ENCODE results near the gene CTXND2. TPM values are rescaled to one million over a fixed set of nuclear protein-coding genes. Genes with fewer than 3 reads are reported as not detected.
"Not testable (repeated sequence)": the region's sequence is repeated elsewhere in the genome, so short reads cannot be mapped to it uniquely, and the experiment has no call there.

Gene CTXND2
- total RNA-seq, 2 experiments from 2014 or later: not detected

DNA sequence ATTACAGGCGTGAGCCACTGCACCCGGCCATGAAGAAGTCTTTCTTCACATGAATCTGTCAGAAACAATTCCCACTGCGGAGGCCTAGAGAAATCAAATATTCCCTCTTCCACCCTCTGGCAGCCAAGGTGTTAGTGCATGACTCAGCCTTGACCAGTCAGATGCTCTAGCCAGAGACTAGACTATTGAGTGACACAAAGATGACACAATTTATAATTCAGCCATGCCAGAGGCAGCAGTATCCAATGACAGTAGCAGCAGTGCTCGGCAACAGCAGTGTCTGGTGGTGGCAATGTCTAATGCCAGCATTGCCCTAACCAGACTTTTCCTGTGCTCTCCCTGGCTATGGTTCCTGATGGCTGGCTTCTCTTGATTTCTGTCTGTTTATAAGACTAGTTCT, 8.7 kb downstream of the CTXND2 start:
- no peaks in the 10 kb centered on the region for H3K9me3 ChIP-seq (ENCODE audit: control insufficient read depth in 1 of 2, insufficient read depth in 1 of 2, low read length in 2 of 2)
- no peak for DNase-seq
- TF ChIP-seq, protein P1, sequence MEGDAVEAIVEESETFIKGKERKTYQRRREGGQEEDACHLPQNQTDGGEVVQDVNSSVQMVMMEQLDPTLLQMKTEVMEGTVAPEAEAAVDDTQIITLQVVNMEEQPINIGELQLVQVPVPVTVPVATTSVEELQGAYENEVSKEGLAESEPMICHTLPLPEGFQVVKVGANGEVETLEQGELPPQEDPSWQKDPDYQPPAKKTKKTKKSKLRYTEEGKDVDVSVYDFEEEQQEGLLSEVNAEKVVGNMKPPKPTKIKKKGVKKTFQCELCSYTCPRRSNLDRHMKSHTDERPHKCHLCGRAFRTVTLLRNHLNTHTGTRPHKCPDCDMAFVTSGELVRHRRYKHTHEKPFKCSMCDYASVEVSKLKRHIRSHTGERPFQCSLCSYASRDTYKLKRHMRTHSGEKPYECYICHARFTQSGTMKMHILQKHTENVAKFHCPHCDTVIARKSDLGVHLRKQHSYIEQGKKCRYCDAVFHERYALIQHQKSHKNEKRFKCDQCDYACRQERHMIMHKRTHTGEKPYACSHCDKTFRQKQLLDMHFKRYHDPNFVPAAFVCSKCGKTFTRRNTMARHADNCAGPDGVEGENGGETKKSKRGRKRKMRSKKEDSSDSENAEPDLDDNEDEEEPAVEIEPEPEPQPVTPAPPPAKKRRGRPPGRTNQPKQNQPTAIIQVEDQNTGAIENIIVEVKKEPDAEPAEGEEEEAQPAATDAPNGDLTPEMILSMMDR (IDR thresholded peaks at IDR 0.05): no peak
- intact Hi-C loops (cut with DNase I, micrococcal nuclease): no loop called here
- no peak overlapping the region for H3K27ac ChIP-seq (ENCODE audit: low read depth in 1 of 2, low read length in 2 of 2)
- H3K27me3 ChIP-seq (ENCODE audit: control insufficient read depth in 1 of 2, insufficient read depth in 2 of 2, low read length in 2 of 2): no peaks in the 10 kb centered on the region
- no peaks in the 10 kb centered on the region for H3K36me3 ChIP-seq (ENCODE audit: insufficient read depth, low read length)
- no peak overlapping the region for H3K4me3 ChIP-seq (ENCODE audit: low read length)
- Mint-ChIP-seq H3K4me3 (no peak overlapping the region), H3K27me3 (no peaks in the 10 kb centered on the region), H3K36me3 (ENCODE audit: low read depth) (no peaks in the 10 kb centered on the region), H3K27ac (no peak overlapping the region), H3K4me1 (ENCODE audit: low read depth) (peaks cover 10% of the 10 kb centered on the region), H3K9me3 (no peaks in the 10 kb centered on the region)
- no peak for ATAC-seq (ENCODE audit: poor library complexity)
- H3K4me1 ChIP-seq (ENCODE audit: insufficient read depth, low read length): peaks cover under 1% of the 10 kb centered on the region
- POLR2A ChIA-PET: no interaction called here
- CTCF ChIA-PET: no interaction called here

DNA sequence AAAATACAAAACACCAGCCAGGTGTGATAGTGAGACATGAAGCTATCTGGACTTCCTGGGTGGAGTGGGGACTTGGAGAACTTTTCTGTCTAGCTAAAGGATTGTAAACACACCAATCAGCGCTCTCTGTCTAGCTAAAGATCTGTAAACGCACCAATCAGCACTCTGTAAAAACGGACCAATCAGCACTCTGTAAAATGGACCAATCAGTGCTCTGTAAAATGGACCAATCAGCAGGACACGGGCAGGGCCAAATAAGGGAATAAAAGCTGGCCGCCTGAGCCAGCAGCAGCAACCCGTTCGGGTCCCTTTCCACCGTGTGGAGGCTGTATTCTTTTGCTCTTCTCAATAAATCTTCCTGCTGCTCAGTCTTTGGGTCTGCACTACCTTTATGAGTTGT, 12.9 kb downstream of the CTXND2 start:
- H3K9me3 ChIP-seq (ENCODE audit: control insufficient read depth in 1 of 2, insufficient read depth in 1 of 2, low read length in 2 of 2); CTCF ChIA-PET; H3K27me3 Mint-ChIP-seq; intact Hi-C loops (cut with DNase I, micrococcal nuclease); H3K27ac ChIP-seq (ENCODE audit: low read depth in 1 of 2, low read length in 2 of 2); H3K4me1 Mint-ChIP-seq (ENCODE audit: low read depth); H3K4me3 ChIP-seq (ENCODE audit: low read length); DNase-seq; H3K4me1 ChIP-seq (ENCODE audit: insufficient read depth, low read length); H3K9me3 Mint-ChIP-seq; H3K36me3 Mint-ChIP-seq (ENCODE audit: low read depth); H3K27me3 ChIP-seq (ENCODE audit: control insufficient read depth in 1 of 2, insufficient read depth in 2 of 2, low read length in 2 of 2); H3K27ac Mint-ChIP-seq; H3K4me3 Mint-ChIP-seq; POLR2A ChIA-PET; H3K36me3 ChIP-seq (ENCODE audit: insufficient read depth, low read length); ATAC-seq (ENCODE audit: poor library complexity): not testable (repeated sequence)

DNA sequence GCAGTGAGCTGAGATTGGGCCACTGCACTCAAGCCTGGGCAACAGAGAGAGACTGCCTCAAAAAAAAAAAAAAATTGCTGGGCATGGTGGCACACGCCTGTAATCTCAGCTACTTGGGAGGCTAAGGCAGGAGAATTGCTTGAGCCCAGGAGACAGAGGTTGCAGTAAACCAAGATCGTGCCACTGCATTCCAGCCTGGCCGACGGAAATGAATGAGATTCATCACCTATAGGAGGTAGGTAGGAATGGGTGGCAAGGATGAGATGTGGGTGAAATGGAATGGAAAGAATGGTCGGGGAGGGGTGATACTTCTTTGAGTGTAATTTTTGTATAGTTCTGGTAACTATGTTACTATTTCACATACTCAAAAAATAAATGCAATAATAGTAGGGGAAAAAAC, 15.4 kb downstream of the CTXND2 start:
- POLR2A ChIA-PET: no interaction called here
- no peak overlapping the region for H3K27ac Mint-ChIP-seq
- DNase-seq (no peak), ATAC-seq (ENCODE audit: poor library complexity) (no peak)
- CTCF ChIA-PET: no interaction called here
- Histone ChIP-seq H3K4me3 (ENCODE audit: low read length) (no peak overlapping the region), H3K36me3 (ENCODE audit: insufficient read depth, low read length) (no peaks in the 10 kb centered on the region), H3K27me3 (ENCODE audit: control insufficient read depth in 1 of 2, insufficient read depth in 2 of 2, low read length in 2 of 2) (no peaks in the 10 kb centered on the region), H3K9me3 (ENCODE audit: control insufficient read depth in 1 of 2, insufficient read depth in 1 of 2, low read length in 2 of 2) (no peaks in the 10 kb centered on the region), H3K27ac (ENCODE audit: low read depth in 1 of 2, low read length in 2 of 2) (no peak overlapping the region), H3K4me1 (ENCODE audit: insufficient read depth, low read length) (no peaks in the 10 kb centered on the region)
- TF ChIP-seq, protein P1 (IDR thresholded peaks at IDR 0.05): no peak
- no peaks in the 10 kb centered on the region for H3K9me3 Mint-ChIP-seq
- H3K27me3 Mint-ChIP-seq: no peaks in the 10 kb centered on the region
- intact Hi-C loops (cut with DNase I, micrococcal nuclease): no loop called here
- H3K4me1 Mint-ChIP-seq (ENCODE audit: low read depth): no peaks in the 10 kb centered on the region
- H3K36me3 Mint-ChIP-seq (ENCODE audit: low read depth): no peaks in the 10 kb centered on the region
- no peak overlapping the region for H3K4me3 Mint-ChIP-seq

DNA sequence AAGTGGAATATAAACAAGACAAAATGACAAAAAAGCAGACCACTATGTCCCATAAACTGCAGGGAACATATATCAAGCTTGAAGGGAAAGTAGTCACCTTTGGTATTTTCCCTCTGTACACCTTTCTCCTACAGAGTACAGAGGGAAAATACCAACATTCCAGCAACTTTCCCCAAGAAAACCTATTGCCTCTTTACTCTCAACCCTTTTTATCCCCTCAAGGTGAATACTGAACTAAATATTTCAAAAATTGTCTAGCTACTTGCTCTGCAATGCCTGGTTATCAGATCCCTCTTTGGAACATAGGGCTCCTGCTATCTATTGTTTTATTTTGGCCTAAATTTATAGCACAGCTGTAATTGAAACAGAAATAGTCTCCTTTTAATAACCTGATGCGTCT, 15.8 kb downstream of the CTXND2 start:
- no peaks in the 10 kb centered on the region for H3K4me1 Mint-ChIP-seq (ENCODE audit: low read depth)
- ChIA-PET POLR2A (no interaction called here), CTCF (no interaction called here)
- no peak overlapping the region for H3K4me3 Mint-ChIP-seq
- DNase-seq: no peak
- TF ChIP-seq, protein P1 (IDR thresholded peaks at IDR 0.05): no peak
- no peaks in the 10 kb centered on the region for H3K27me3 Mint-ChIP-seq
- Histone ChIP-seq H3K9me3 (ENCODE audit: control insufficient read depth in 1 of 2, insufficient read depth in 1 of 2, low read length in 2 of 2) (no peaks in the 10 kb centered on the region), H3K4me1 (ENCODE audit: insufficient read depth, low read length) (no peaks in the 10 kb centered on the region), H3K27me3 (ENCODE audit: control insufficient read depth in 1 of 2, insufficient read depth in 2 of 2, low read length in 2 of 2) (no peaks in the 10 kb centered on the region), H3K27ac (ENCODE audit: low read depth in 1 of 2, low read length in 2 of 2) (no peak overlapping the region), H3K36me3 (ENCODE audit: insufficient read depth, low read length) (no peaks in the 10 kb centered on the region), H3K4me3 (ENCODE audit: low read length) (no peak overlapping the region)
- no peaks in the 10 kb centered on the region for H3K9me3 Mint-ChIP-seq
- no peak for ATAC-seq (ENCODE audit: poor library complexity)
- no peaks in the 10 kb centered on the region for H3K36me3 Mint-ChIP-seq (ENCODE audit: low read depth)
- no peak overlapping the region for H3K27ac Mint-ChIP-seq
- intact Hi-C loops (cut with DNase I, micrococcal nuclease): no loop called here
